Astrocyte of the cerebellum (primary cell): ENCODE data around the gene AKAP17A.

Experiments used
- DNase-seq: peaks from one replicate; pipeline ENCODE4 v3.0.0-alpha.2; 2011; ENCODE audit warnings: low read depth
- H3K4me3 ChIP-seq: 2 replicates; pipeline ENCODE4 v1.5.1; 2011; ENCODE audit warnings: mild to moderate bottlenecking, low read depth, low read length, moderate library complexity
- CTCF ChIP-seq: IDR thresholded peaks from 2 replicates; pipeline ENCODE4 v1.5.1; 2012; ENCODE audit warnings: low read length, low read depth, moderate library complexity, mild to moderate bottlenecking; ENCODE audit errors: missing control alignments
- in situ Hi-C: cut with HindIII; loops from 2 replicates; pipeline ENCODE4 v1.10.0; 2017; ENCODE audit warnings: low sequenced_read_pairs

Gene AKAP17A

GRCh38 chrX:1576201-1576992 lies 15.0 kb upstream of the AKAP17A start:
- no peak overlapping the region for H3K4me3 ChIP-seq
- no peak for TF ChIP-seq CTCF
- in situ Hi-C loops: no loop called here
- DNase-seq: no peak

GRCh38 chrX:1577845-1578244 lies 13.6 kb upstream of the AKAP17A start:
- no peak for DNase-seq

GRCh38 chrX:1578511-1579173 lies 12.8 kb upstream of the AKAP17A start:
- no peak for DNase-seq
- in situ Hi-C loops: no loop called here
- no peak for TF ChIP-seq CTCF
- no peak overlapping the region for H3K4me3 ChIP-seq

More at GRCh38 chrX:1577845-1578244, 13.6 kb upstream of the AKAP17A start:
- no peak overlapping the region for H3K4me3 ChIP-seq
- TF ChIP-seq CTCF: no peak
- in situ Hi-C loops: no loop called here

- in situ Hi-C loops: no loop called here
Measured at GRCh38 chrX:1581132-1581531, 10.3 kb upstream of the AKAP17A start.

GRCh38 chrX:1582686-1583437 lies 8.5 kb upstream of the AKAP17A start:
- no peak overlapping the region for H3K4me3 ChIP-seq
- DNase-seq: no peak
- TF ChIP-seq CTCF: no peak
- in situ Hi-C loops: no loop called here

More at GRCh38 chrX:1581132-1581531, 10.3 kb upstream of the AKAP17A start:
- DNase-seq: no peak
- H3K4me3 ChIP-seq: no peak overlapping the region
- peak; percentile 48 for TF ChIP-seq CTCF

- no peak for TF ChIP-seq CTCF
- no peak for DNase-seq
- in situ Hi-C loops: no loop called here
- H3K4me3 ChIP-seq: no peak overlapping the region
Measured at GRCh38 chrX:1584237-1585011, 7.0 kb upstream of the AKAP17A start.
